ENCODE results near the gene SPINK1.
"Not testable (repeated sequence)": the region's sequence is repeated elsewhere in the genome, so short reads cannot be mapped to it uniquely, and the experiment has no call there.

The SPINK1 gene

GRCh38 chr5:147854331-147854730, 22.9 kb upstream of the SPINK1 start:
- no peak for DNase-seq

- DNase-seq: no peak
Observed at GRCh38 chr5:147853372-147853987, 22.0 kb upstream of the SPINK1 start.

GRCh38 chr5:147852365-147852764, 20.9 kb upstream of the SPINK1 start:
- DNase-seq: no peak

- DNase-seq: no peak
Observed at GRCh38 chr5:147851578-147851977, 20.1 kb upstream of the SPINK1 start.

GRCh38 chr5:147849226-147849625, 17.8 kb upstream of the SPINK1 start:
- DNase-seq: no peak

- DNase-seq: no peak
Observed at GRCh38 chr5:147845618-147846017, 14.1 kb upstream of the SPINK1 start.

GRCh38 chr5:147844846-147845245, 13.4 kb upstream of the SPINK1 start:
- no peak for DNase-seq

GRCh38 chr5:147842869-147843268, 11.4 kb upstream of the SPINK1 start:
- DNase-seq: no peak

GRCh38 chr5:147836439-147836838, 5.0 kb upstream of the SPINK1 start:
- no peak for DNase-seq

- no peak for DNase-seq
Observed at GRCh38 chr5:147835386-147835798, 3.9 kb upstream of the SPINK1 start.

GRCh38 chr5:147832541-147832940, 1.1 kb upstream of the SPINK1 start:
- no peak for DNase-seq

GRCh38 chr5:147830035-147830434, 1.4 kb downstream of the SPINK1 start:
- no peak for DNase-seq

GRCh38 chr5:147827017-147827416, 4.5 kb downstream of the SPINK1 start:
- DNase-seq: not testable (repeated sequence)

GRCh38 chr5:147826361-147826760, 5.1 kb downstream of the SPINK1 start:
- no peak for DNase-seq

- DNase-seq: peak; percentile 66
Observed at GRCh38 chr5:147822686-147823491, 8.6 kb downstream of the SPINK1 start.

- DNase-seq: not testable (repeated sequence)
Observed at GRCh38 chr5:147822222-147822621, 9.2 kb downstream of the SPINK1 start.

- no peak for DNase-seq
Observed at GRCh38 chr5:147821766-147822165, 9.7 kb downstream of the SPINK1 start.

GRCh38 chr5:147819261-147819770, 12.2 kb downstream of the SPINK1 start:
- DNase-seq: no peak

GRCh38 chr5:147818290-147818689, 13.2 kb downstream of the SPINK1 start:
- no peak for DNase-seq

- DNase-seq: no peak
Observed at GRCh38 chr5:147813696-147814095, 17.8 kb downstream of the SPINK1 start.

GRCh38 chr5:147809830-147810666, 21.4 kb downstream of the SPINK1 start:
- DNase-seq: no peak

- no peak for DNase-seq
Observed at GRCh38 chr5:147805030-147805454, 26.4 kb downstream of the SPINK1 start.

- no peak for DNase-seq
Observed at GRCh38 chr5:147804334-147804733, 27.1 kb downstream of the SPINK1 start.

Measured in NCI-H446 treated with DMSO at 0.1 percent for 48 hours (cell line).